Coronary artery (tissue), 2 donors: ENCODE results near the gene LDLRAD1.
"Not testable (repeated sequence)": the region's sequence is repeated elsewhere in the genome, so short reads cannot be mapped to it uniquely, and the experiment has no call there.

Experiments used
- DNase-seq: peaks from one replicate; pipeline ENCODE4 v3.0.0-alpha.2; 2017; ENCODE audit warnings: low spot score
- H3K27ac ChIP-seq, 2 donors: fragments of 200-600 bp; sonication (generic); one replicate each; pipeline ENCODE4 v1.5.1; 2016 to 2019
- H3K4me3 ChIP-seq: fragments of 200-600 bp; sonication (generic); 2 replicates; pipeline ENCODE4 v1.5.1; 2016; ENCODE audit warnings: mild to moderate bottlenecking, moderate library complexity
- CTCF ChIP-seq: fragments of 200-600 bp; sonication (generic); IDR thresholded peaks from one replicate; pipeline ENCODE4 v1.5.1; 2019; ENCODE audit warnings: antibody characterized with exemption

LDLRAD1 gene

GRCh38 chr1:54051933-54052430 is 34.0 kb upstream of the LDLRAD1 start:
- peak overlapping the region; percentile 100 for H3K4me3 ChIP-seq
- DNase-seq: no peak
- H3K27ac ChIP-seq: peak overlapping the region; percentile 91 to 100
- no peak for TF ChIP-seq CTCF

GRCh38 chr1:54050435-54050834 is 32.4 kb upstream of the LDLRAD1 start:
- not testable (repeated sequence) for DNase-seq, H3K27ac ChIP-seq

GRCh38 chr1:54047384-54048305 is 29.7 kb upstream of the LDLRAD1 start:
- DNase-seq: no peak
- H3K4me3 ChIP-seq: no peak overlapping the region
- H3K27ac ChIP-seq: no peak overlapping the region
- TF ChIP-seq CTCF: no peak

More at GRCh38 chr1:54050435-54050834, 32.4 kb upstream of the LDLRAD1 start:
- H3K4me3 ChIP-seq: not testable (repeated sequence)

GRCh38 chr1:54046671-54047383 is 28.8 kb upstream of the LDLRAD1 start:
- DNase-seq: no peak
- no peak for TF ChIP-seq CTCF
- H3K27ac ChIP-seq: no peak overlapping the region
- H3K4me3 ChIP-seq: no peak overlapping the region

- TF ChIP-seq CTCF: no peak
- H3K27ac ChIP-seq: no peak overlapping the region
- no peak for DNase-seq
These were observed 27.5 kb upstream of the LDLRAD1 start for GRCh38 chr1:54045496-54045895.

GRCh38 chr1:54041806-54042205 is 23.8 kb upstream of the LDLRAD1 start:
- Histone ChIP-seq H3K27ac (no peak overlapping the region), H3K4me3 (no peak overlapping the region)
- no peak for TF ChIP-seq CTCF
- DNase-seq: no peak

More at GRCh38 chr1:54045496-54045895, 27.5 kb upstream of the LDLRAD1 start:
- no peak overlapping the region for H3K4me3 ChIP-seq

- DNase-seq: no peak
- no peak for TF ChIP-seq CTCF
- H3K27ac ChIP-seq: no peak overlapping the region
- H3K4me3 ChIP-seq: no peak overlapping the region
These were observed 19.5 kb upstream of the LDLRAD1 start for GRCh38 chr1:54037476-54037875.
